Kidney (tissue), 14 donors: ENCODE measurements around the gene CNNM3. TPM values are rescaled to one million over a fixed set of nuclear protein-coding genes. Genes with fewer than 3 reads are reported as not detected.

Experiments
- DNase-seq, 5 donors: peaks; one replicate each; pipeline ENCODE4 v3.0.0-alpha.2; 2013 to 2020
- FAIRE-seq: peaks from 2 replicates; lab custom pipeline; 2012; peaks lifted over from hg19 to GRCh38; lab: Jason Lieb, UNC
- H3K27ac ChIP-seq, 2 donors: one replicate each; pipeline ENCODE4 v1.7.0; 2013; ENCODE audit warnings: low read depth in 2 of 2, low read length in 2 of 2, inconsistent platforms in 1 of 2
- H3K27me3 ChIP-seq: one replicate; pipeline ENCODE4 v1.7.1; 2013; ENCODE audit warnings: low read length, inconsistent platforms; ENCODE audit not compliant: control insufficient read depth, insufficient read depth
- H3K36me3 ChIP-seq, 3 donors: one replicate each; pipeline versions ENCODE4 v1.7.0 to v1.7.1; 2013; ENCODE audit warnings: low read length in 3 of 3, control low read depth in 1 of 3, inconsistent platforms in 1 of 3; ENCODE audit not compliant: insufficient read depth in 3 of 3, control insufficient read depth in 2 of 3
- H3K4me1 ChIP-seq, 3 donors: one replicate each; pipeline versions ENCODE4 v1.7.0 to v1.7.1; 2013; ENCODE audit warnings: low read length in 3 of 3, inconsistent platforms in 1 of 3, low read depth in 1 of 3; ENCODE audit not compliant: control insufficient read depth in 2 of 3, insufficient read depth in 2 of 3
- H3K4me3 ChIP-seq, 3 donors: one replicate each; pipeline versions ENCODE4 v1.7.0 to v1.8.1; 2013; ENCODE audit warnings: low read length in 3 of 3, control low read depth in 1 of 3, inconsistent platforms in 1 of 3
- H3K9ac ChIP-seq, 3 donors: one replicate each; pipeline versions ENCODE4 v1.7.0 to v1.7.1; 2013; ENCODE audit warnings: low read length in 3 of 3, control low read depth in 1 of 3, inconsistent platforms in 1 of 3
- H3K9me3 ChIP-seq, 3 donors: one replicate each; pipeline versions ENCODE4 v1.7.0 to v1.7.1; 2013; ENCODE audit warnings: low read length in 3 of 3, control low read depth in 1 of 3, inconsistent platforms in 1 of 3; ENCODE audit not compliant: control insufficient read depth in 2 of 3, insufficient read depth in 1 of 3
- CTCF ChIP-seq: IDR thresholded peaks from 3 replicates; pipeline ENCODE4 v1.5.1; 2012; ENCODE audit warnings: mild to moderate bottlenecking, moderate library complexity, borderline replicate concordance; ENCODE audit not compliant: insufficient read depth; ENCODE audit errors: extremely low read depth
- intact Hi-C: fragments of 100-400 bp; cut with DNase I; formaldehyde crosslinking; loops from one replicate; pipeline ENCODE4 v1.11.1; 2022
- polyA plus RNA-seq: library from polyadenylated mRNA; stranded (reverse); fragments of 350-450 nt; fragmentation: Illumina TruSeq; extraction: RNeasy Lipid Tissue Mini Kit (QIAGEN cat#74804); gene quantifications from one replicate; pipeline ENCODE4 v1.2.3, GENCODE V29; 2014; ENCODE audit warnings: low read depth, low replicate concordance; ENCODE audit not compliant: insufficient read depth
- total RNA-seq: library from RNA; stranded (reverse); fragmentation: NEBNext Ultra II Directional; extraction: Animal tissue kit (Norgen Biotek cat#: 25700); gene quantifications from one replicate; pipeline ENCODE4 v1.2.1, GENCODE V29; 2021
- donor health status: control.
- donor health status: control.
- donor health status: control.
- donor health status: control.
- donor health status: control.
- donor health status: DM: yes; HTN: yes; CAD: no.
- donor health status: Normal renal cell carcinoma (clear cell type).

The CNNM3 gene
- total and polyA plus RNA-seq, 2 donors from 2014 or later, result 6.9 to 26.1 TPM

DNA sequence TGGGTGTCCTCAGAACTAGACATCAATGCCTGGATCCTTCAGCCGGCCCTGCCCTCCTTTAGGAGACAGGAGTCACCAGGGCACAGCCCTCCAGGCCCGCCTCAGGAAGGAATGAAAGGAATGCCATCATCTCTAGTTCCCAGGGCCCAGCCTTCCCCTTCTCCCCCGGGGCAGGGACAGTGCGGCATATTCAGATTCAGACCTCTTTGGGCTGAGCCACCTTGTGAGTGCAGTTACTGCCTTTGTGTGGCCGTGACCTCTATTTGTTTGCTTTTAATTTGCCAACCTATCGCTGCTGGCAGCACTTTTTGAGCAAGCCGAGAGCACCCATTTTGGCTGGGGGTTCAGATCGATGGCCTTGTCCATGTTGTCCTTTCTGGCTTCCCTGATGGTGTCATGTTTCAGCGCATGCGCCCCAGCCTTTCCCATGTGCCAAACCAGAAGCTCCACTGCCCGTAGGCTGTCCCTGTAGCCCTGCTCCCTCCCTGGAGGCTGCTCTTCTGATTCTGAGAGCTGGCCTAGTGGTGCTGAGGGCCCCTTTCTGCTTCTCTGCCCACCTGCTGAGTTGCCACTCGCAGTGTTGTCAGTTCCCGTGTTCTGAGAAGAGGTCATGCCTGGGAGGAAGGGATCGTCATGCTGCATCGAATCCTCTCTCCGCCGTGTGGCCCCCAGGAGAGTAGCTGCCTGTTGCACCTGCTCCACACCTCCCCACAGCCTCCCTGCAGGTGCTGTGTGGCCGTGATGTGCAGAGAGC lies 16.9 kb downstream of the CNNM3 start:
- TF ChIP-seq CTCF, result no peak
- Histone ChIP-seq H3K4me3 (no peak overlapping the region), H3K36me3 (peaks cover 5 to 40% (median 19%) of the 10 kb centered on the region in 3 donors), H3K9me3 (no peaks in the 10 kb centered on the region), H3K27me3 (no peaks in the 10 kb centered on the region), H3K9ac (no peak overlapping the region), H3K4me1 (peaks cover 3 to 4% (median 3%) of the 10 kb centered on the region in 3 donors), H3K27ac (peak overlapping the region in 1 of 2 donors; percentile 16)
- intact Hi-C loops, result no loop called here
- DNase-seq (peak; percentile 88 to 92 (median 91)), FAIRE-seq (no peak)

GRCh38 chr2:96835830-96836229 lies 19.8 kb downstream of the CNNM3 start:
- Histone ChIP-seq H3K36me3 (peaks cover 2 to 24% (median 2%) of the 10 kb centered on the region in 3 donors), H3K27ac (no peak overlapping the region), H3K4me1 (peaks cover 3 to 9% (median 3%) of the 10 kb centered on the region in 3 donors), H3K27me3 (no peaks in the 10 kb centered on the region), H3K4me3 (no peak overlapping the region), H3K9ac (no peak overlapping the region), H3K9me3 (no peaks in the 10 kb centered on the region)
- FAIRE-seq (no peak), DNase-seq (no peak)
- no peak for TF ChIP-seq CTCF
- intact Hi-C loops, result no loop called here

DNA sequence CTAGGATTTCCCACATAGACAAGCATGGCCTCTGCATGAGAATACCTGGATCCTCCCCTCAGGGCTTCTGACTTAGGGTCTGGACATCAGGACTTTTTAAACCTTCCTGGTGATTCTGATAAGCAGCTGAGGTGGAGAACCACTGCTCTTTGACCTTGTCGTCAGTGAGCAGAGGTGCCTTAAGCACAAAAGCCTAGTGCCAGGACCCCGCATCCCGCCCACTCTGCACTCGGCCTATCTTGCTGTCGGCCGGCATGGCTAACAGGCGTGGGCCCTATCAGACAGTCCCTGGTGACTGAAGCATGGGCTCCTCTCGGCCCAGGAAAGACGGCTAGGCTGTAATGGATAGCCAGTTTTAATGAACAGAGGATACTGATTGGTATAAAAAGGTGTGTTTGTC lies 21.5 kb downstream of the CNNM3 start:
- no peak for TF ChIP-seq CTCF

More for the DNA sequence above, 21.5 kb downstream of the CNNM3 start:
- intact Hi-C loops, result no loop called here
- H3K4me3 ChIP-seq, result no peak overlapping the region
- no peak for DNase-seq
- no peak overlapping the region for H3K27ac ChIP-seq
- H3K9ac ChIP-seq, result no peak overlapping the region
- H3K9me3 ChIP-seq, result no peaks in the 10 kb centered on the region
- FAIRE-seq, result no peak
- peaks cover 2 to 12% (median 2%) of the 10 kb centered on the region in 3 donors for H3K36me3 ChIP-seq
- no peaks in the 10 kb centered on the region for H3K27me3 ChIP-seq
- peaks cover 3 to 9% (median 3%) of the 10 kb centered on the region in 3 donors for H3K4me1 ChIP-seq
